ENCODE results near the gene PYGM. TPM values are rescaled to one million over a fixed set of nuclear protein-coding genes. Genes with fewer than 3 reads are reported as not detected.

The PYGM gene
- total and polyA plus RNA-seq, 2 of the 13 experiments (the other 11 are each of a cell fraction or from before 2014, with no cell fraction given), result 0.11 to 0.12 TPM

- BruUV-seq (replicated peaks), result no TSS peak
- Histone ChIP-seq H2AFZ (ENCODE audit: low read length) (no peak overlapping the region), H3K9me3 (ENCODE audit: low read length) (no peaks in the 10 kb centered on the region), H3K36me3 (replicated peaks in 1 of 2; ENCODE audit: control insufficient read depth in 1 of 2, insufficient read depth in 2 of 2, low read length in 2 of 2) (no peaks in the 10 kb centered on the region), H3K9ac (ENCODE audit: insufficient read depth, low read depth, low read length) (no peak overlapping the region), H4K20me1 (ENCODE audit: insufficient read depth, low read length) (0 out of 2 replicates have a peak, but pooled peaks cover 3% of the 10 kb centered on the region), H3K4me3 (replicated peaks in 1 of 3; ENCODE audit: insufficient read depth in 1 of 3, low read depth in 2 of 3, low read length in 3 of 3) (no peak overlapping the region), H3K27ac (ENCODE audit: extremely low read length, insufficient read depth, low read length) (no peak overlapping the region), H3K4me1 (ENCODE audit: insufficient read depth, low read length) (peaks cover 37% of the 10 kb centered on the region), H3K27me3 (ENCODE audit: control insufficient read depth in 1 of 2, insufficient read depth in 2 of 2, low read length in 2 of 2) (peaks cover 13 to 69% of the 10 kb centered on the region in 2 experiments), H3K79me2 (ENCODE audit: insufficient read depth, low read length) (no peaks in the 10 kb centered on the region), H3K4me2 (ENCODE audit: low read depth, low read length) (no peak overlapping the region)
- FAIRE-seq (no peak), ATAC-seq (no peak), DNase-seq (ENCODE audit: low spot score) (no peak)
- intact Hi-C loops (cut with micrococcal nuclease; ENCODE audit: unreplicated experiment) (no loop called here), in situ Hi-C loops (cut with HindIII; ENCODE audit: extremely low pct_ligation_motif_present, low pct_unique_long_range_greater_than_20kb) (loop anchor here (5.0 kb wide), 1 partner anchor 63 kb away; no protein-coding TSS in a partner anchor)
- no peak for TF ChIP-seq PAX8 (CRISPR knock-in tag; IDR thresholded peaks at IDR 0.05; ENCODE audit: borderline replicate concordance)
- no peak for TF ChIP-seq YEATS4 (CRISPR knock-in tag; IDR thresholded peaks at IDR 0.05; ENCODE audit: borderline replicate concordance)
- TF ChIP-seq REL (CRISPR knock-in tag; conservative IDR thresholded peaks at IDR 0.05), result no peak
- TF ChIP-seq GATAD2A (CRISPR knock-in tag; IDR thresholded peaks at IDR 0.05), result no peak
- TF ChIP-seq, protein P1, sequence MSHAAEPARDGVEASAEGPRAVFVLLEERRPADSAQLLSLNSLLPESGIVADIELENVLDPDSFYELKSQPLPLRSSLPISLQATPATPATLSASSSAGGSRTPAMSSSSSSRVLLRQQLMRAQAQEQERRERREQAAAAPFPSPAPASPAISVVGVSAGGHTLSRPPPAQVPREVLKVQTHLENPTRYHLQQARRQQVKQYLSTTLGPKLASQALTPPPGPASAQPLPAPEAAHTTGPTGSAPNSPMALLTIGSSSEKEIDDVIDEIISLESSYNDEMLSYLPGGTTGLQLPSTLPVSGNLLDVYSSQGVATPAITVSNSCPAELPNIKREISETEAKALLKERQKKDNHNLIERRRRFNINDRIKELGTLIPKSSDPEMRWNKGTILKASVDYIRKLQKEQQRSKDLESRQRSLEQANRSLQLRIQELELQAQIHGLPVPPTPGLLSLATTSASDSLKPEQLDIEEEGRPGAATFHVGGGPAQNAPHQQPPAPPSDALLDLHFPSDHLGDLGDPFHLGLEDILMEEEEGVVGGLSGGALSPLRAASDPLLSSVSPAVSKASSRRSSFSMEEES (CRISPR knock-in tag; IDR thresholded peaks at IDR 0.05), result no peak
- TF ChIP-seq, protein P2, sequence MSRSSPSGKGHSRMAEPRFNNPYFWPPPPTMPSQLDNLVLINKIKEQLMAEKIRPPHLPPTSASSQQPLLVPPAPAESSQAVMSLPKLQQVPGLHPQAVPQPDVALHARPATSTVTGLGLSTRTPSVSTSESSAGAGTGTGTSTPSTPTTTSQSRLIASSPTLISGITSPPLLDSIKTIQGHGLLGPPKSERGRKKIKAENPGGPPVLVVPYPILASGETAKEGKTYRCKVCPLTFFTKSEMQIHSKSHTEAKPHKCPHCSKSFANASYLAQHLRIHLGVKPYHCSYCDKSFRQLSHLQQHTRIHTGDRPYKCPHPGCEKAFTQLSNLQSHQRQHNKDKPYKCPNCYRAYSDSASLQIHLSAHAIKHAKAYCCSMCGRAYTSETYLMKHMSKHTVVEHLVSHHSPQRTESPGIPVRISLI (CRISPR knock-in tag; IDR thresholded peaks at IDR 0.05; ENCODE audit: borderline replicate concordance), result no peak
- no peak for TF ChIP-seq ARNTL (CRISPR knock-in tag; IDR thresholded peaks at IDR 0.05)
- TF ChIP-seq ZSCAN22 (CRISPR knock-in tag; IDR thresholded peaks at IDR 0.05), result no peak
- no peak for TF ChIP-seq NFKB2 (CRISPR knock-in tag; IDR thresholded peaks at IDR 0.05; ENCODE audit: borderline replicate concordance)
- TF ChIP-seq ZNF609 (CRISPR knock-in tag; IDR thresholded peaks at IDR 0.05; ENCODE audit: borderline replicate concordance), result no peak
- TF ChIP-seq MAZ (IDR thresholded peaks at IDR 0.05; ENCODE audit: borderline replicate concordance, low read depth, low read length), result no peak
- TF ChIP-seq MAZ (CRISPR knock-in tag; IDR thresholded peaks at IDR 0.05; ENCODE audit: low read depth), result no peak
- 49% methylated on average over 8 of the region's 12 CpGs for WGBS (ENCODE audit: low lambda C conversion rate)
- CTCF ChIA-PET (ENCODE audit: low intra/inter-chr PET ratio, low total read pairs), result no interaction called here
- POLR2A ChIA-PET, result no interaction called here
Measured at GRCh38 chr11:64739871-64740270, 19.9 kb downstream of the PYGM start.

Data from HepG2 (cell line).